ENCODE measurements around the gene TMEM95.

The TMEM95 gene

GRCh38 chr17:7314719-7315569, 40.0 kb upstream of the TMEM95 start, which contains the start of gene GPS2:
TSS of gene GPS2 (minus strand) at chr17:7315360. CDS start at chr17:7315052, 308 bp downstream.
- Histone ChIP-seq H3K9me3 (ENCODE audit: control insufficient read depth, insufficient read depth, low read depth, low read length) (no peaks in the 10 kb centered on the region), H3K36me3 (ENCODE audit: control insufficient read depth in 2 of 2, insufficient read depth in 1 of 2, low read length in 2 of 2) (peaks cover 39 to 75% of the 10 kb centered on the region in 2 experiments), H3K4me3 (ENCODE audit: low read depth, low read length) (peak within 1 kb of the TSS; percentile 87), H3K4me1 (ENCODE audit: control insufficient read depth, insufficient read depth, low read length) (peaks cover 11% of the 10 kb centered on the region), H3K27ac (ENCODE audit: extremely low read depth, low read depth, low read length) (peak within 1 kb of the TSS; percentile 98)
- POLR2A ChIA-PET: interaction anchor here (0.6 to 4.1 kb wide), 10 partner anchors 15 to 388 kb away, joined by 3 to 42 read pairs (median 4); partner anchors contain the start of genes ACADVL, DLG4, NEURL4 and PHF23
- CTCF ChIA-PET: interaction anchor here (0.6 to 4.1 kb wide), 5 partner anchors 11 to 1909 kb away, joined by 5 to 22 read pairs (median 6); no protein-coding TSS in a partner anchor
- TF ChIP-seq ZEB2 (tag by site-specific recombination; IDR thresholded peaks at IDR 0.05) (peak; percentile 93), ZSCAN16 (tag by site-specific recombination; IDR thresholded peaks at IDR 0.05) (no peak), SP3 (tag by site-specific recombination; IDR thresholded peaks at IDR 0.05) (peak; percentile 58), ZNF610 (tag by site-specific recombination; IDR thresholded peaks at IDR 0.05; ENCODE audit: borderline replicate concordance) (peak; percentile 41; the same call in 1 of the 2 replicates), ZNF248 (tag by site-specific recombination; IDR thresholded peaks at IDR 0.05) (no peak), PBX3 (CRISPR knock-in tag; IDR thresholded peaks at IDR 0.05) (peak; percentile 55; the same call in 1 of the 2 replicates), ZNF658 (tag by site-specific recombination; IDR thresholded peaks at IDR 0.05) (no peak), ZBTB6 (tag by site-specific recombination; IDR thresholded peaks at IDR 0.05) (peak; percentile 96), ZNF510 (tag by site-specific recombination; IDR thresholded peaks at IDR 0.05; ENCODE audit: insufficient replicate concordance) (no peak), PRDM10 (tag by site-specific recombination; IDR thresholded peaks at IDR 0.05) (peak; percentile 15; the same call in 1 of the 2 replicates), ZFP41 (tag by site-specific recombination; IDR thresholded peaks at IDR 0.05; ENCODE audit: borderline replicate concordance) (no peak), ZNF585B (tag by site-specific recombination; IDR thresholded peaks at IDR 0.05) (no peak), ZNF621 (tag by site-specific recombination; IDR thresholded peaks at IDR 0.05) (no peak), ZBTB48 (tag by site-specific recombination; IDR thresholded peaks at IDR 0.05) (peak; percentile 0; the same call in 1 of the 2 replicates), ZNF274 (IDR thresholded peaks at IDR 0.05; ENCODE audit: low read length) (no peak), ZNF274 (tag by site-specific recombination; IDR thresholded peaks at IDR 0.05; ENCODE audit: borderline replicate concordance) (no peak), ZNF18 (tag by site-specific recombination; IDR thresholded peaks at IDR 0.05) (no peak), SCRT2 (tag by site-specific recombination; IDR thresholded peaks at IDR 0.05) (peak; percentile 67), ZNF121 (tag by site-specific recombination; IDR thresholded peaks at IDR 0.05) (no peak), ZNF24 (tag by site-specific recombination; IDR thresholded peaks at IDR 0.05) (0 out of 2 replicates have a peak, but pooled peaks have one; percentile 23), PRDM6 (tag by site-specific recombination; IDR thresholded peaks at IDR 0.05) (no peak), TRIM28 (IDR thresholded peaks at IDR 0.05; ENCODE audit: borderline replicate concordance, low read length) (no peak), ZNF211 (tag by site-specific recombination; IDR thresholded peaks at IDR 0.05; ENCODE audit: low read depth) (no peak), ZBTB26 (tag by site-specific recombination; optimal IDR thresholded peaks at IDR 0.05) (peak; percentile 97), MZF1 (tag by site-specific recombination; IDR thresholded peaks at IDR 0.05; ENCODE audit: borderline replicate concordance) (no peak), ZNF768 (tag by site-specific recombination; IDR thresholded peaks at IDR 0.05) (no peak), ZNF174 (tag by site-specific recombination; IDR thresholded peaks at IDR 0.05) (no peak)
